HG02970 (cell line): ENCODE measurements around the gene COX5A.
A peak's percentile ranks its signal among the peaks of the same experiment; 100 is the strongest.

Experiments
- ATAC-seq: cut with Tn5 transposase; IDR thresholded peaks from one replicate; pipeline ENCODE4 v1.9.1; 2021; ENCODE audit warnings: mild to moderate bottlenecking, moderate library complexity, moderate number of reproducible peaks; ENCODE audit not compliant: unreplicated experiment, low FRiP score

The COX5A gene

DNA sequence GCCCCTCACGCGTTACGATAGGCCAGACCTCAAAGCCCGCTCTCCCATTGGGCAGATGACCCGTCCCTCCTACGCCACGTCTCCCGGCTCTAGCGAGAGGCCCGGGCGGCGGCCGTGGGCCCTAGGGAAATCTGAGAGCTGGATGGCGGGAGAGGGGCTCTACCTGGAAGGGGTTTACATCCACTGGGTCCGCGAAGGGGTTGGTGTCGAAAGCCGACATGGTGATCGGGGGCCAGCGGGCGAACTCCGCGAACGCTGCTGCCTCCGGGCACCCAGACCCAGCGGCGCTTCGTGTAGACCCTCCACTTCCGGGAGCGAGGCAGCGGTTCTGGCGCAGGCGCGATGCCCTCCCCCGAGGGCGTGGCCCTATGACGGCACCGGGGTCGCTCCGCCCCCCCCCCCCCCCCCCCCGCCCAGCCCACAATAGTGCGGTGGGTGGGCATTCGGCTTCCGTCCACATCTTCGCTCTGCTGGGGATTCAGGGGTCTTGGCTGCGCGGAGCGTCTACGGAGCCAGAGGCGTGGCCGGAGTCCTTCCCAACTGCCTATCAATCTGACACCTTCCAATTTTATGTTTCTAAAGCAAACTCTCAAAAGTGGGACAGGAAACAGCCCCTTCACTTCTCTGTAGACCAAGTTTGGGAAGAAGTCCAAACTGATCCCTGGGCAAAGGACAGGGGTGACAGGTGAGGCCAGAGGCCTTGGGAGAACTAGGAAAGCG lies 64.7 kb downstream of the COX5A start, which contains the start of gene SCAMP2:
SCAMP2 (minus strand) TSS at position 330 of the 720 bp plus-strand sequence; CDS start at position 220, 110 bp downstream.
- peak; percentile 73 for ATAC-seq

DNA sequence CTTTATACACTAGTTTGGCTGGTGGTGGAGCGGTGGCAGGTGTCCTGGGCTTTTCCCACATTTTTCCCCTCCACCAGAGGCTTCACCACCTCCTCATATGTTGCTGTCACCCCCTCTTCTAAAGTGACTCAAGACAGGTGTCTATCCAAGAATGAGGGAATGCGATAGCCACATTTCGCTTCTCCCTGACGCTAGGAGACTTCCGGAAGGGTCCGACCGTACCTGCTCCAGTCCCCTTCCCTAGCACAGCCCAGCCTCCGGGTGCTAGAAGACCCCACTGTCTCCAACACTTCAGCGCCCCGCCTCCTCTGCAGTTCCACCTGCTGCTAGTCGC lies 65.2 kb downstream of the COX5A start:
- no peak for ATAC-seq

DNA sequence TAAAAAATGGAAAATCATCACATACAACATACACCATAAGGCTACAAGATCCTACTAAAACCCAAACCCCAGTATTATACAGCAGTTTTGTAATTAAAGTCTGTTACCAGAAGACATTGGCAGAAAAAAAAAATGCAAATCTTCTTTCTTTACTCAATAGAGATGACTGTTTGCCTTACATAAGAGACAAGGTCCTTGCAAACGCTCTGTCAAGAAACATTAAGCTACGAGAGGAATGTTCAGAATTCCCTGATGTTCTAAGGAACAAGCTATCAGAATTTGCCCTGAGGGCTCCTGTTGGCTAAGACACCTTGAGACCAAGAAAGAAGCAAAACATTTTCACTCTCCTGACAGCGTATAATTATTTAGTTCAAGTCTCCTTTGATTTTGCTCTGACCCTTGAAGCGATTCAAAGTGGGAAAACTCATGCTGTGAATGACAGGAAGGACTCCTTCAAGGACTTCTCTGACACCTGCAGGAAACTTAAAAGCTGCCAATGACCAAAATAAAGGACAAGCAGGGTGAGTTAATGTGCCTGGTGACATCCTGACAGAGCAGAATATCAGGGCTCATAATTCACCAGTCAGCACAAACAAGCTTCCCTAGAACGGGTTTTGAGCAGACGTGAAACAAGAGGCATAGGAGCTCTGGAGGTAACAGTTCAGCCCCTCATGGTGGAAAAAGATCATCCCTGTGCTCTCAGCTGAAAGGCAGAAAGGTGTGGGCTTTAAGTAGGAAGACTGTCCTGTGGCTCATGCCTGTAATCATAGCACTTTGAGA lies 67.2 kb downstream of the COX5A start:
- ATAC-seq: no peak
